SIG-M5 treated with dmso at 0.1 percent for 504 hours (cell line): Measurements from ENCODE around the gene MS4A6A.
"Not testable (repeated sequence)": the region's sequence is repeated elsewhere in the genome, so short reads cannot be mapped to it uniquely, and the experiment has no call there.

Source experiments
- DNase-seq: peaks from one replicate; lab custom pipeline; 2025; ENCODE audit not compliant: unreplicated experiment; lab: John Stamatoyannopoulos, UW

The MS4A6A gene

DNA sequence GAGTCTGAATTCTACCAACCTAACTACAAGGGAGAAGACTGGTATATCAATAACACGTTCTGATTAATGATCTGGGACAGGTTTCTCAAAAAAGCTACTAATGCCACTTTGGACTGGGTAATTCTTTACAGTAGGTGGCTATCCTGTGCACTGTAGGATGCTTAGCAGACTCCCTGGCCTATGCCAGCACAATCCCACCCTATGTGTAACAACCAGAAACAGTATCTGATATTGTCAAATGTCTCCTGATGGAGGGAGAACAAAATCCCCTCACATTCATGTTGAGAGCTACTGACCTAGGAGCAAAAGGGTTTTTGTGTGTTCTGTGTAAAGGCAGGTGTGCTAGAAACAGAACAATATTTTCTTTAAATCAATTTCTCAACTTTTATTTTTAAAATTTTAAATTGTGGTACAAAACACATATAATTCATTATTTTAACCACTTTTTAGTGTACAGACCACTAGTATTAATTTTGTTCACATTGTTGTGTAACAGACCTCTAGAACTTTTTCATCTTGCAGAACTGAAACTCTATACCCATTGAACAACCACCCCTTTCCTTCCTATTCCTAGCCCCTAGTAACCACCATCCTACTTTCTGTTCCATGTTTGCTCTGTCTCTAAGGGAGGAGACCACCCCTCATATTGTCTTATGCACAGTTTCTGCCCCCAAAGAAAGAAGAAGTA is 2.1 kb upstream of the MS4A6A start:
- peak; percentile 97 for DNase-seq

DNA sequence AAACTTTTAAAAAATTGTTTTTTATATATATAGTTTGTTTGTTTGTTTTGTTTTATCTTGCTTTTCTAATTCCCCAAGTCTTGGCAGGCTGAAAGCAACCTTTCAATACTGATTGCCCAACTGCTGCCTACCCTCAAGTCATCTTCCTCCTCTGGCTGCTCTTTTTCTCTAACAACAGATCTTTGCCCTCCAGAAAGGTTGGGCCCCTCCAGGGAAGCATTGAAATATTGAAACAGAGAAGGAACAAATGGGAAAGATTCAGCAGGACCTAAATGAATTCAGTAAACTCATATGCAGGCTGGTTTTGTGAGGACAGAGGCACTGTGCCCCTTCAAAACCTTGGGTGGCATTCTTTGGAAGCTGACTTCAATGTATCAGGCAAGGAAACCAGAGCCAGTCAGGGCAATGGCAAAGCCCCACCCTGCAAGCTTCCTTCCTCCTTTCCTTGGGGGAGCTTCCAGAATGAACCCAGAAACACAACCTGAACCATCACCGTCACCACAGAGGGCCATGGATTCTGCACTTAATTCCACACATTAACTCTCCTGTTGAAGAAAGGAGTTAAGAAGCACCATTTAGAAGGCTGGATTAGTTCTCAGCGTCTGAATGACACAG is 815 bp upstream of the MS4A6A start:
- peak; percentile 90 for DNase-seq

DNA sequence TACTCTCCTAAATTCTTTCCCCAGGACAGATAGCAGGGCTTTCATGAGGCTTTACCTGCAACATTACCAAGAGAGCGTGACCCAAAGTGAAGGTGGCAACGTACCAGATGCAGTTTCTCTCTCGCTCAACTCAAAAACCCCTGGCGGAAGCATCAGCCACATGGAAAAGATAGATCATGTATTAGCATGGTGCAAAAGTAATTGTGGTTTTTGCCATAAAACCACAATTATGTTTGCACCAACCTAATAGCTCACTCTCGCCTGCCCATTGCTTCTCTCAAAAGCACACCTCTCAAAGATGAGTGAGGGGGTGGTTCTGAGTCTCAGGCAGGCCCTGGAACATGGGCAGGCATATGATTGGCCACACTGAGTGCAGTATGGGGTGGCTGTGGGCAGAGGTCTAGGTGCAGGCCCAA is 7.0 kb downstream of the MS4A6A start:
- DNase-seq = no peak

- DNase-seq = no peak
Measured at GRCh38 chr11:60172011-60172410, 10.9 kb downstream of the MS4A6A start.

- DNase-seq = no peak
Measured at GRCh38 chr11:60170566-60170965, 12.3 kb downstream of the MS4A6A start.

DNA sequence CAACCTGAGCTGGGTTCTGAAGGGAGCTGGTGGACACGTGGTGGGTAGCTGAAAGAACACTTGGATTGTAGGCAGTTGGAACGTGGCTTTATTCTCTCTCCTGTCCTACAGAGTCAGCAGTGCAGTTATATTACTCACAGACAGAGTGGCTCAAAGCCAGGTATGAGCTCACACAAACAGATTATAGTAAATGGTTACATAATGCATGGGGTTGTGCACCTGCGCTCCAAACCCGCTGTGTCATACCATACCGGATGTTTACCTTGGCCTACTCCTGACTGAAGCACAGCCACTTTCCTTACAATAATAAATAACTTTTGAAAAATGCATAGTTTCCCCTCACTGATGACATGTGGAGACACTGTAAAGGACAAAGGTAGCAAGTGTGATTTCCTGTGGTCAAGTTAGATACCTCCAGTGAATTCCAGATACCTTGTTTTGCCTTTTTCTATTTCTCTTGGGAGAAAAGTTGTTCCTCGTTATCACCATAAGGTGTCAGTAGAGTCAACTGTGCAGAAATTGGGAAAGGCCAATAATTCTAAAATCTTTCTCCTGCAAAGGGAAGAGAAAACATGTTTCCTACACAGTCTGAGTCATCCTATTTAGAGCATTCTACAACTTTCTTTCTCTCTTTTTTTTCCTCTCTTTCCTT is 13.5 kb downstream of the MS4A6A start:
- DNase-seq = peak; percentile 60

GRCh38 chr11:60168306-60168705 is 14.6 kb downstream of the MS4A6A start:
- DNase-seq = no peak

DNA sequence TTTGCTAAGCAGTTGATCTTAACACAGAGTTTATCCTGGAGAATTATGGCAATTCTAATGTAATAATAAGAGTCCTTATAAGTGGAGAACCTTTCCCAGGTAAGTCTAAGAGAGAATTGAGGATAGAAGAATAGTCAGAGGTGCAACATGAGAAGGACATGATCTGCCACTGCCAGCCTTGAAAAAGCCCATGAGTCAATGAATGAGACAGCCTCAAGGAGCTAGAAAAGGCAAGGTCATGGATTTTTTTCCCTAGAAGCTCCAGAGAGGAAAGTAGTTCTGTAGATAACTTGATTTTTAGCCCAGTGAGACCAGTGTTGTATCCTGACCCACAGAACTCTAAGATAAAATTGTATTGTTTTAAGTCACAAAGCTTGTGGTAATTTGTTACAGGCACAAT is 16.9 kb downstream of the MS4A6A start:
- no peak for DNase-seq

DNA sequence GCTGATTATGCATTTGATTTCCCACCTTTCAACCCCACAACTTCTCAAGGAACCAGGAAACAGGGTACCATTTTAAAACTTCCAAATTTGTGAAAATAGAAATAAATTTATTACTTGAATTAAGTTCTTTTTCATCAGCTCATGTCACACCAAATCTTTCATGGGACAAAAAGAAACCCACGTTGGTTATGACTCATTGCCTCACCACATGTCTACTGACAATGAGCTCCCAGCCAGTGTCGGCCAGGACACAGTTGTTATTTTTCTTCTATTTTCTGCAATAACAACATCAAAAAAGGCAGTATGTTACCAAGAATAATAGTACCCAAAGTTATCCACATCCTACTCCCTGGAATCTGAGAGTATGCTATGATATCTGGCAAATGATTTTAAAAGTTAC is 17.3 kb downstream of the MS4A6A start:
- DNase-seq = no peak

- DNase-seq = no peak
Measured at GRCh38 chr11:60164550-60165075, 18.3 kb downstream of the MS4A6A start.

DNA sequence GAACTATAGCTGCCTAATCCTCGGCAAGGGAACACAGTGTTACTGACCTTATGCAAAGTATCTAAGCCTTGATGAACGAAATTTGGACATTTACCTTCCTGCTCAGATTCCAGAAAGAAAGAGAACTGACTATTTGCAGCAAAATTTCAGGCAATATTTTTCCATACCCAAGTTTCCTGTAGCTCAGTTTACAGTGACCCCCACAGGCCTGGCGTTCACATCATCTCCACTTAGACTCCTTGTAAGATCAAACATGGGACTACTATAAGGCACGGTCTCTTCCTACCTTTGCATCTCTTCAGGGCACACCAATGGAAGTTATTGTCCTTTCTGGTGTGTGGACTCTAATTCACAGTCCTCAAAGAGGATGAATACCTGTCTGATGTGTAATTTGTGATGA is 21.1 kb downstream of the MS4A6A start:
- no peak for DNase-seq

GRCh38 chr11:60161107-60161506 is 21.8 kb downstream of the MS4A6A start:
- DNase-seq = no peak

GRCh38 chr11:60159868-60160267 is 23.0 kb downstream of the MS4A6A start:
- DNase-seq = no peak

GRCh38 chr11:60159284-60159683 is 23.6 kb downstream of the MS4A6A start:
- DNase-seq = no peak

DNA sequence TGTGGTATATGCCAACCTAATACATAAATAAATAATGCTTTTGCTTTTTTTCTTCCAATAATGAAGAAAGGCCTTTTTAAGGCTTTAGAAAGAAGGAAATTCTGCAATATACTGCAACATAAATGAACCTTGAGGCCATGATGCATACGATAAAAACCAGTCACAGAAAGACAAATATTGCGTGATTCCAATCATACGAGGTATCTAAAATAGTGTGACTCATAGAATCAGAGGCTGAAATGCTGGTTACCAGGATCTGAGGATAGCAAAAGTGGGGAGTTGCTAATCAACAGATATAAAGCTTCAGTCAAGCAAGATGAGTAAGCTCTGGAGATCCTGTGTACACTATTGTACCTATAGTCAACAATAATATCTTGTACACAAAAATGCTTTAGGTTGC is 24.2 kb downstream of the MS4A6A start:
- no peak for DNase-seq

DNA sequence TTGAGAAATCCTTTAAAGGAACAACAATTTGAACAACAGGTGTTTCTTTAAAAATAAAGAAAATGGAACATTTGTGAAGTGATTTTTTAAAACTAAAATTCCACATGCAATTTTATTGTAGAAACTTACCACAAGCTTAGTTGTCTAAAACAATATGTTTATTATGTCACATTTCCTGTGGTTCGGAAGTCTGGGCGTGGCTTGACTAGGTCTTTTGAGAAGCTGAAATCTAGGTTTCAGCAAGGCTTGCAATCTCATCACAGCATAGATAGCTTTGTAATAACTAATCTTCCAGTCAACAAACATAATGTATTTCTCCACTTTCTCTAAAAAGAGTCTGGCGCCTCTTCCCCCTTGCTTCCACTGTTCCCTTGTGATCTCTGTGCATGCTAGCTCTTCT is 27.0 kb downstream of the MS4A6A start:
- no peak for DNase-seq

DNA sequence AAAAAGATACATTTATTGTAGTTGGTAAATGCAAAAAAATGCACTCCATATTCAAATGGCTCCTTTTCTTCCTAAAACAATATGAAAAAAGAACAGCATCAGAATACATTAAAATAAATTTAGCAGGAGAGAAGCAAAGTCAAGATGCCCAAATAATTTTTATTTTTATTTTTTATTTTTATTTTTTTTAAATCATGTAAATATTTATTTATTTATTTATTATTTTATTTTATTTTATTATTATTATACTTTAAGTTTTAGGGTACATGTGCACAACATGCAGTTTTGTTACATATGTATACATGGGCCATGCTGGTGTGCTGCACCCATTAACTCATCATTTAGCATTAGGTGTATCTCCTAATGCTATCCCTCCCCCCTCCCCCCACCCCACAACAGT is 30.2 kb downstream of the MS4A6A start:
- not testable (repeated sequence) for DNase-seq

DNA sequence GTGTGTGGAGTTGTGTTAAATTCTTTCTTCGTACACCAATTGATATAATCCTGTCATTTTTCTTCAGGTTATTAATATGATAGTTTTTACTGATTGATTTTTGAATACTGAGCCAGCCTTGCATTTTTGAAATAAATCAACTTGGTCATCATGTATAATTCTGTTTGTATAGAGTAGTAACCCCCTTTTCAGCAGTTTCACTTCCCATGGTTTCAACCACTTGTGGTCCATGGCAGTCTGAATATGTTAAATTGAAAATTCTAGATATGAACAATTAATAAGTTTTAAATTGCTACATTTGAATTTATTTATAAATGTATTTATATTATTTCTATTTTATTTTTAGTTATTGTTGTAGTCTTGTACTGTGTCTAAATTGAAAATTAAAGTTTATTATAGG is 32.6 kb downstream of the MS4A6A start:
- peak; percentile 12 for DNase-seq

DNA sequence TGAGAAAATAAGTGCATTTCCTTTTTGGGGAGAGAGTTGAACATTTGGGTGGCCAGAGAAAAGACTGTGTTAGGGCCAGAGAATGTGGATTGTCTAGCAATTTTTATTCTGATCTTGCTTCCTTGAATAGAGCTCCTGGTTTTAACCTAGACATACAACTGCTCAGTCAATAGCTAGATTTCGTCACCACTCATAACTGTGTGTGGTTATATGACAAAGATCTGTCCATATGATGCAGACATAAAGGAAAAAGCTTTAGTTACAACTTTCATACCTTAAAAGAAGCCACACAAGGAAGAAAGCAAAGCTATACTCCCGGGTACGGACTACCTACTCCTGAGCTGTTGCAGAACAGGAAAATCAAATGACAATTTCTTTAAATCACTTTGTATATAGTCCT is 37.2 kb downstream of the MS4A6A start:
- DNase-seq = peak; percentile 18

DNA sequence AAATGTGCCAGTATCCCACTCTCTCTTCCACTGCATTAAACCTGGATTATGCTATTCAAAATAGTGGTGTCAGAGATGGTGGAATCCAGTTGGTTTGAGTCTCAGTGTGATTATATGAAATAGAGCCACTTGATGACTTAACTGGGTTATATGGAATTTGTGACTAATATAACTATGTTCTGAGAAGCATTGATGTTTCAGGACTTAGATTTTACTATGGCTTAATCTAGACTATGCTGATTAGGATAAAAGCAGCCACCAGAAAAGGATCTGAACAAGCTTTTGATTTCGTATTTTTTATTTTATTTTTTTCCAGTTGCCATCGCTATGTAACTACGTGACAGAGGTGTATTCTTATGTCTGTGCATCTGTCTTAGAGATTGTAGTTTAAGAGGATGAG is 39.1 kb downstream of the MS4A6A start:
- DNase-seq = no peak

- no peak for DNase-seq
Measured at GRCh38 chr11:60133917-60134316, 49.0 kb downstream of the MS4A6A start.

- DNase-seq = no peak
Measured at GRCh38 chr11:60131912-60132311, 51.0 kb downstream of the MS4A6A start.
